H9 (cell line): ENCODE measurements around the gene PTDSS2. TPM values are rescaled to one million over a fixed set of nuclear protein-coding genes. Genes with fewer than 3 reads are reported as not detected.

Source experiments
- DNase-seq: peaks from one replicate; pipeline ENCODE4 v3.0.0-alpha.2; 2017
- H2AFZ ChIP-seq: one replicate; pipeline ENCODE4 v1.6.1; 2013; ENCODE audit warnings: mild to moderate bottlenecking, low read length, control low read depth, moderate library complexity
- H2AK5ac ChIP-seq: 2 replicates; pipeline ENCODE4 v1.6.1; 2013; ENCODE audit warnings: low read length, control low read depth, mixed read lengths; ENCODE audit not compliant: insufficient read length
- H2BK120ac ChIP-seq: one replicate; pipeline ENCODE4 v1.6.1; 2013; ENCODE audit warnings: low read depth, mild to moderate bottlenecking, low read length, control low read depth, inconsistent platforms; ENCODE audit not compliant: poor library complexity, severe bottlenecking
- H2BK12ac ChIP-seq: 2 replicates; pipeline ENCODE4 v1.6.1; 2013; ENCODE audit warnings: low read length, control low read depth, mixed read lengths, low read depth; ENCODE audit not compliant: insufficient read length
- H2BK15ac ChIP-seq: 2 replicates; pipeline ENCODE4 v1.6.1; 2013; ENCODE audit warnings: low read depth, low read length, control low read depth
- H2BK20ac ChIP-seq: one replicate; pipeline ENCODE4 v1.6.1; 2013; ENCODE audit warnings: low read depth, mild to moderate bottlenecking, low read length, control low read depth, inconsistent platforms; ENCODE audit not compliant: poor library complexity, severe bottlenecking
- H2BK5ac ChIP-seq: 2 replicates; pipeline ENCODE4 v1.6.1; 2013; ENCODE audit warnings: low read length, control low read depth, mixed read lengths; ENCODE audit not compliant: insufficient read length
- H3K14ac ChIP-seq: 2 replicates; pipeline ENCODE4 v1.6.1; 2013; ENCODE audit warnings: low read length, control low read depth; ENCODE audit not compliant: insufficient read depth
- H3K18ac ChIP-seq: 2 replicates; pipeline ENCODE4 v1.6.1; 2013; ENCODE audit warnings: low read depth, mild to moderate bottlenecking, mixed read lengths, low read length, control low read depth; ENCODE audit not compliant: insufficient read length
- H3K23ac ChIP-seq: 2 replicates; pipeline ENCODE4 v1.6.1; 2013; ENCODE audit warnings: low read length, control low read depth, mixed read lengths, low read depth; ENCODE audit not compliant: insufficient read length
- H3K23me2 ChIP-seq: 2 replicates; pipeline ENCODE4 v1.6.1; 2013; ENCODE audit warnings: low read depth, mild to moderate bottlenecking, mixed read lengths, low read length, control low read depth; ENCODE audit not compliant: insufficient read length, poor library complexity, severe bottlenecking
- H3K27ac ChIP-seq: 2 replicates; pipeline ENCODE4 v1.5.1; 2013; ENCODE audit warnings: low read length, control low read depth, mixed read lengths, low read depth; ENCODE audit not compliant: insufficient read length
- H3K27me3 ChIP-seq: 2 replicates; pipeline ENCODE4 v1.6.1; 2013; ENCODE audit warnings: low read length, control low read depth, inconsistent platforms; ENCODE audit not compliant: insufficient read depth
- H3K4ac ChIP-seq: 2 replicates; pipeline ENCODE4 v1.6.1; 2013; ENCODE audit warnings: low read depth, mild to moderate bottlenecking, control low read depth, inconsistent platforms, low read length, moderate library complexity
- H3K4me1 ChIP-seq: 2 replicates; pipeline ENCODE4 v1.6.1; 2013; ENCODE audit warnings: low read length, control low read depth, inconsistent platforms; ENCODE audit not compliant: insufficient read depth
- H3K4me2 ChIP-seq: 2 replicates; pipeline ENCODE4 v1.6.1; 2013; ENCODE audit warnings: low read length, control low read depth, mixed read lengths; ENCODE audit not compliant: insufficient read length, insufficient read depth
- H3K56ac ChIP-seq: 2 replicates; pipeline ENCODE4 v1.6.1; 2013; ENCODE audit warnings: low read depth, mild to moderate bottlenecking, mixed read lengths, low read length, control low read depth; ENCODE audit not compliant: insufficient read length
- H3K79me1 ChIP-seq: 2 replicates; pipeline ENCODE4 v1.6.1; 2013; ENCODE audit warnings: low read depth, mild to moderate bottlenecking, moderate library complexity, low read length, control low read depth, inconsistent platforms; ENCODE audit not compliant: insufficient read depth, poor library complexity, severe bottlenecking
- H3K79me2 ChIP-seq: 2 replicates; pipeline ENCODE4 v1.6.1; 2013; ENCODE audit warnings: low read length, control low read depth, inconsistent platforms; ENCODE audit not compliant: insufficient read depth
- H3K9ac ChIP-seq: 2 replicates; pipeline ENCODE4 v1.6.1; 2013; ENCODE audit warnings: low read length, control low read depth, mixed read lengths; ENCODE audit not compliant: insufficient read length; ENCODE audit errors: extremely low read depth
- H3K9me3 ChIP-seq: one replicate; pipeline ENCODE4 v1.6.1; 2013; ENCODE audit warnings: low read depth, low read length, inconsistent platforms; ENCODE audit not compliant: control insufficient read depth
- H3T11ph ChIP-seq: one replicate; pipeline ENCODE4 v1.6.1; 2013; ENCODE audit warnings: mild to moderate bottlenecking, low read length, control low read depth, inconsistent platforms
- H4K20me1 ChIP-seq: one replicate; pipeline ENCODE4 v1.6.1; 2013; ENCODE audit not compliant: control insufficient read depth, insufficient read length, insufficient read depth
- H4K5ac ChIP-seq: 2 replicates; pipeline ENCODE4 v1.6.1; 2013; ENCODE audit warnings: low read depth, mild to moderate bottlenecking, mixed read lengths, low read length, control low read depth; ENCODE audit not compliant: insufficient read length
- H4K8ac ChIP-seq: replicated peaks from 2 replicates; pipeline ENCODE4 v1.6.1; 2013; ENCODE audit warnings: low read length, control low read depth, mixed read lengths, low read depth; ENCODE audit not compliant: insufficient read length
- H4K91ac ChIP-seq: 2 replicates; pipeline ENCODE4 v1.6.1; 2013; ENCODE audit warnings: low read depth, mild to moderate bottlenecking, moderate library complexity, mixed read lengths, low read length, control low read depth; ENCODE audit not compliant: insufficient read length
- H3K27ac Mint-ChIP-seq, 3 experiments: 2 replicates in 2 of 3; 3 replicates in 1 of 3; pipeline ENCODE4 v1.8.0; 2020 to 2021; ENCODE audit warnings: mixed read lengths in 3 of 3, mild to moderate bottlenecking in 1 of 3, moderate library complexity in 1 of 3
- H3K27me3 Mint-ChIP-seq: 2 replicates; pipeline ENCODE4 v1.8.0; 2021; ENCODE audit warnings: low read depth, mild to moderate bottlenecking, moderate library complexity, mixed read lengths
- H3K36me3 Mint-ChIP-seq, 3 experiments: 2 replicates in 2 of 3; 3 replicates in 1 of 3; pipeline ENCODE4 v1.8.0; 2020 to 2021; ENCODE audit warnings: low read depth in 3 of 3, mixed read lengths in 3 of 3; ENCODE audit not compliant: insufficient read depth in 1 of 3
- H3K4me1 Mint-ChIP-seq, 2 experiments: 2 replicates each; pipeline ENCODE4 v1.8.0; 2020; ENCODE audit warnings: mixed read lengths in 2 of 2
- H3K4me3 Mint-ChIP-seq, 2 experiments: 2 replicates in 1 of 2; 3 replicates in 1 of 2; pipeline ENCODE4 v1.8.0; 2020 to 2021; ENCODE audit warnings: mild to moderate bottlenecking in 2 of 2, mixed read lengths in 2 of 2, moderate library complexity in 1 of 2
- H3K9me3 Mint-ChIP-seq, 2 experiments: 2 replicates in 1 of 2; 3 replicates in 1 of 2; pipeline ENCODE4 v1.8.0; 2020; ENCODE audit warnings: mild to moderate bottlenecking in 2 of 2, mixed read lengths in 2 of 2, moderate library complexity in 1 of 2
- CTCF ChIP-seq: fragments of 200-600 bp; sonication (generic); conservative IDR thresholded peaks from 3 replicates; pipeline ENCODE4 v1.8.0; 2021; ENCODE audit warnings: antibody characterized with exemption, mild to moderate bottlenecking
- WGBS: extraction: QIAGEN DNeasy Blood & Tissue Kit; methylation state at CpG from one replicate; pipeline ENCODE4 v1.1.7; 2013; ENCODE audit warnings: missing lambda C conversion rate, low lambda C conversion rate, mixed read lengths; ENCODE audit not compliant: insufficient read length; ENCODE audit errors: extremely low coverage; 5-methylcytosine and 5-hydroxymethylcytosine counted together
- total RNA-seq: library from RNA; stranded (reverse); gene quantifications from 2 replicates; pipeline ENCODE4 v1.2.1, GENCODE V29; 2021

The PTDSS2 gene
- total RNA-seq, 1 experiment from 2014 or later: 55.3 TPM

GRCh38 chr11:487571-488021, 37.5 kb downstream of the PTDSS2 start:
- Histone ChIP-seq H3K4me2 (no peak overlapping the region), H4K8ac (no peak overlapping the region), H2AFZ (no peak overlapping the region), H3K23ac (no peak overlapping the region), H3K23me2 (peaks cover 3% of the 10 kb centered on the region), H3K79me2 (no peaks in the 10 kb centered on the region; the same call in 1 of the 2 replicates), H3K9me3 (no peaks in the 10 kb centered on the region), H2BK15ac (no peak overlapping the region), H3K56ac (no peak overlapping the region), H3K4me1 (no peaks in the 10 kb centered on the region), H3K4ac (no peak overlapping the region), H2BK12ac (no peak overlapping the region), H2AK5ac (no peak overlapping the region), H4K5ac (no peak overlapping the region), H4K20me1 (no peaks in the 10 kb centered on the region), H4K91ac (no peak overlapping the region), H3K27ac (no peak overlapping the region), H3K27me3 (no peaks in the 10 kb centered on the region), H3K18ac (no peak overlapping the region), H3T11ph (no peak overlapping the region), H3K14ac (no peak overlapping the region), H3K9ac (no peak overlapping the region), H3K79me1 (peaks cover 2% of the 10 kb centered on the region), H2BK5ac (no peak overlapping the region), H2BK120ac (no peak overlapping the region), H2BK20ac (no peak overlapping the region)
- no peak for TF ChIP-seq CTCF
- no peak for DNase-seq
- H3K36me3 Mint-ChIP-seq: peaks cover 9 to 17% (median 15%) of the 10 kb centered on the region in 3 experiments
- H3K27me3 Mint-ChIP-seq: no peaks in the 10 kb centered on the region
- no peaks in the 10 kb centered on the region for H3K9me3 Mint-ChIP-seq
- H3K4me3 Mint-ChIP-seq: no peak overlapping the region
- WGBS: no CpG with 5 or more reads among the region's 22 CpGs
- H3K4me1 Mint-ChIP-seq: no peaks in the 10 kb centered on the region
- no peak overlapping the region for H3K27ac Mint-ChIP-seq
